Activated T-helper 1 cell treated with anti-CD3 and anti-CD28 coated beads, Interleukin-12 subunit alpha, Interleukin-12 subunit beta, Interleukin-2, Interleukin-4 antibody, amounts not matched to agents 30 ng/mL and 10 ng/mL and 1 ng/mL, durations not matched to agents 14 hours and 24 hours and 36 hours (primary cell): Measurements from ENCODE around the gene YIPF7. TPM values are rescaled to one million over a fixed set of nuclear protein-coding genes. Genes with fewer than 3 reads are reported as not detected.

Experiments
- DNase-seq: peaks from one replicate; pipeline ENCODE4 v3.0.0; 2021; ENCODE audit warnings: low spot score
- H3K27ac Mint-ChIP-seq: one replicate; pipeline ENCODE4 v1.8.0; 2021; ENCODE audit warnings: mild to moderate bottlenecking, mixed read lengths
- H3K27me3 Mint-ChIP-seq: one replicate; pipeline ENCODE4 v1.8.0; 2022; ENCODE audit warnings: mild to moderate bottlenecking, moderate library complexity, mixed read lengths; ENCODE audit not compliant: insufficient read depth
- H3K36me3 Mint-ChIP-seq: one replicate; pipeline ENCODE4 v1.8.0; 2021; ENCODE audit warnings: low read depth, mixed read lengths
- H3K4me1 Mint-ChIP-seq: one replicate; pipeline ENCODE4 v1.8.0; 2021; ENCODE audit warnings: low read depth, mixed read lengths
- H3K4me3 Mint-ChIP-seq: one replicate; pipeline ENCODE4 v1.8.0; 2021; ENCODE audit warnings: mild to moderate bottlenecking, moderate library complexity, mixed read lengths
- H3K9me3 Mint-ChIP-seq: one replicate; pipeline ENCODE4 v1.8.0; 2021; ENCODE audit warnings: mixed read lengths
- intact Hi-C: fragments of 100-400 bp; cut with micrococcal nuclease; formaldehyde crosslinking; loops from one replicate; pipeline ENCODE4 v1.15.1; 2024
- total RNA-seq: library from RNA; stranded (reverse); gene quantifications from 2 replicates; pipeline ENCODE4 v1.2.3, GENCODE V29; 2022

The YIPF7 gene
- not detected in 2 replicates for total RNA-seq

GRCh38 chr4:44651425-44651824 lies at the start of gene YIPF7:
Gene YIPF7 (minus strand): TSS chr4:44651625. CDS start chr4:44650100, 1,525 bp downstream.
- intact Hi-C loops = no loop called here
- no peaks in the 10 kb centered on the region for H3K9me3 Mint-ChIP-seq
- no peak for DNase-seq
- no peak within 1 kb of the TSS for H3K27ac Mint-ChIP-seq
- H3K4me3 Mint-ChIP-seq = no peak within 1 kb of the TSS
- no peaks in the 10 kb centered on the region for H3K4me1 Mint-ChIP-seq
- no peaks in the 10 kb centered on the region for H3K36me3 Mint-ChIP-seq
- peaks cover 4% of the 10 kb centered on the region for H3K27me3 Mint-ChIP-seq

- H3K27ac Mint-ChIP-seq = no peak overlapping the region
- H3K9me3 Mint-ChIP-seq = no peaks in the 10 kb centered on the region
- H3K4me3 Mint-ChIP-seq = no peak overlapping the region
- H3K27me3 Mint-ChIP-seq = no peaks in the 10 kb centered on the region
- H3K4me1 Mint-ChIP-seq = peaks cover 6% of the 10 kb centered on the region
- peaks cover 25% of the 10 kb centered on the region for H3K36me3 Mint-ChIP-seq
- intact Hi-C loops = no loop called here
- no peak for DNase-seq
These were observed 49.6 kb upstream of the YIPF7 start for GRCh38 chr4:44701037-44701436.

- peaks cover 11% of the 10 kb centered on the region for H3K4me1 Mint-ChIP-seq
- H3K27ac Mint-ChIP-seq = no peak overlapping the region
- H3K4me3 Mint-ChIP-seq = no peak overlapping the region
- H3K36me3 Mint-ChIP-seq = peaks cover 29% of the 10 kb centered on the region
- intact Hi-C loops = no loop called here
- H3K9me3 Mint-ChIP-seq = no peaks in the 10 kb centered on the region
- H3K27me3 Mint-ChIP-seq = no peaks in the 10 kb centered on the region
- no peak for DNase-seq
These were observed 49.0 kb upstream of the YIPF7 start for GRCh38 chr4:44700427-44700826.

GRCh38 chr4:44684648-44685047 lies 33.2 kb upstream of the YIPF7 start:
- H3K27ac Mint-ChIP-seq = no peak overlapping the region

GRCh38 chr4:44679060-44679459 lies 27.6 kb upstream of the YIPF7 start:
- intact Hi-C loops = loop anchor here (2.0 kb wide), 1 partner anchor 14 kb away; no protein-coding TSS in a partner anchor
- peaks cover 13% of the 10 kb centered on the region for H3K36me3 Mint-ChIP-seq
- peaks cover 2% of the 10 kb centered on the region for H3K27me3 Mint-ChIP-seq
- peak overlapping the region; percentile 89 for H3K4me3 Mint-ChIP-seq
- no peak for DNase-seq
- peaks cover 29% of the 10 kb centered on the region for H3K4me1 Mint-ChIP-seq
- H3K27ac Mint-ChIP-seq = peak overlapping the region; percentile 93
- H3K9me3 Mint-ChIP-seq = no peaks in the 10 kb centered on the region

More at GRCh38 chr4:44684648-44685047, 33.2 kb upstream of the YIPF7 start:
- H3K27me3 Mint-ChIP-seq = no peaks in the 10 kb centered on the region
- peaks cover 49% of the 10 kb centered on the region for H3K36me3 Mint-ChIP-seq
- intact Hi-C loops = no loop called here
- no peak for DNase-seq
- H3K9me3 Mint-ChIP-seq = no peaks in the 10 kb centered on the region
- H3K4me3 Mint-ChIP-seq = no peak overlapping the region
- peaks cover 22% of the 10 kb centered on the region for H3K4me1 Mint-ChIP-seq

GRCh38 chr4:44678094-44679041 lies 26.9 kb upstream of the YIPF7 start, which contains the start of gene GUF1:
Gene GUF1 (plus strand): TSS chr4:44678420. CDS start chr4:44678623, 203 bp downstream.
- H3K4me3 Mint-ChIP-seq = peak within 1 kb of the TSS; percentile 89

GRCh38 chr4:44675366-44675765 lies 23.9 kb upstream of the YIPF7 start:
- peaks cover 18% of the 10 kb centered on the region for H3K4me1 Mint-ChIP-seq
- intact Hi-C loops = no loop called here
- H3K27me3 Mint-ChIP-seq = peaks cover 5% of the 10 kb centered on the region
- H3K9me3 Mint-ChIP-seq = no peaks in the 10 kb centered on the region
- H3K4me3 Mint-ChIP-seq = no peak overlapping the region
- H3K27ac Mint-ChIP-seq = no peak overlapping the region
- no peak for DNase-seq
- no peaks in the 10 kb centered on the region for H3K36me3 Mint-ChIP-seq

More at GRCh38 chr4:44678094-44679041, 26.9 kb upstream of the YIPF7 start, which contains the start of gene GUF1:
- H3K36me3 Mint-ChIP-seq = peaks cover 11% of the 10 kb centered on the region
- peak; percentile 86 for DNase-seq
- peaks cover 2% of the 10 kb centered on the region for H3K27me3 Mint-ChIP-seq
- intact Hi-C loops = loop anchor here (1.0 to 2.0 kb wide), 3 partner anchors 14 to 229 kb away; partner anchors contain the start of gene GNPDA2
- no peaks in the 10 kb centered on the region for H3K9me3 Mint-ChIP-seq
- peak within 1 kb of the TSS; percentile 93 for H3K27ac Mint-ChIP-seq
- H3K4me1 Mint-ChIP-seq = peaks cover 29% of the 10 kb centered on the region

GRCh38 chr4:44674471-44674870 lies 23.0 kb upstream of the YIPF7 start:
- peaks cover 12% of the 10 kb centered on the region for H3K4me1 Mint-ChIP-seq
- H3K27ac Mint-ChIP-seq = no peak overlapping the region
- H3K27me3 Mint-ChIP-seq = peaks cover 5% of the 10 kb centered on the region
- DNase-seq = no peak
- H3K4me3 Mint-ChIP-seq = no peak overlapping the region
- no peaks in the 10 kb centered on the region for H3K36me3 Mint-ChIP-seq
- intact Hi-C loops = no loop called here
- H3K9me3 Mint-ChIP-seq = no peaks in the 10 kb centered on the region

GRCh38 chr4:44671636-44672035 lies 20.2 kb upstream of the YIPF7 start:
- no peak for DNase-seq
- Mint-ChIP-seq H3K27me3 (peaks cover 7% of the 10 kb centered on the region), H3K27ac (no peak overlapping the region), H3K4me1 (no peaks in the 10 kb centered on the region), H3K4me3 (no peak overlapping the region), H3K36me3 (no peaks in the 10 kb centered on the region), H3K9me3 (no peaks in the 10 kb centered on the region)
- intact Hi-C loops = no loop called here

- Mint-ChIP-seq H3K27ac (no peak overlapping the region), H3K4me3 (no peak overlapping the region), H3K27me3 (peaks cover 7% of the 10 kb centered on the region), H3K36me3 (no peaks in the 10 kb centered on the region), H3K9me3 (no peaks in the 10 kb centered on the region), H3K4me1 (no peaks in the 10 kb centered on the region)
- intact Hi-C loops = no loop called here
- DNase-seq = no peak
These were observed 19.2 kb upstream of the YIPF7 start for GRCh38 chr4:44670506-44671199.

- no peak for DNase-seq
- no peaks in the 10 kb centered on the region for H3K36me3 Mint-ChIP-seq
- no peak overlapping the region for H3K27ac Mint-ChIP-seq
- H3K9me3 Mint-ChIP-seq = no peaks in the 10 kb centered on the region
- H3K4me3 Mint-ChIP-seq = no peak overlapping the region
- peaks cover 5% of the 10 kb centered on the region for H3K27me3 Mint-ChIP-seq
- H3K4me1 Mint-ChIP-seq = no peaks in the 10 kb centered on the region
- intact Hi-C loops = no loop called here
These were observed 17.1 kb upstream of the YIPF7 start for GRCh38 chr4:44668526-44668925.

- H3K27me3 Mint-ChIP-seq = peaks cover 2% of the 10 kb centered on the region
- no peak for DNase-seq
- H3K27ac Mint-ChIP-seq = no peak overlapping the region
- H3K36me3 Mint-ChIP-seq = no peaks in the 10 kb centered on the region
- no peak overlapping the region for H3K4me3 Mint-ChIP-seq
- no peaks in the 10 kb centered on the region for H3K4me1 Mint-ChIP-seq
- intact Hi-C loops = no loop called here
- H3K9me3 Mint-ChIP-seq = no peaks in the 10 kb centered on the region
These were observed 12.3 kb upstream of the YIPF7 start for GRCh38 chr4:44663539-44664263.
